ENCODE data around the gene CLDN8.

- TF ChIP-seq CTCF (IDR thresholded peaks at IDR 0.05) = no peak
- no peak for TF ChIP-seq ZFX (IDR thresholded peaks at IDR 0.05; ENCODE audit: borderline replicate concordance)
These were observed 47.8 kb downstream of the CLDN8 start for GRCh38 chr21:30168086-30168485.

All from 22Rv1 (cell line).